ENCODE measurements around the gene NTHL1. TPM values are rescaled to one million over a fixed set of nuclear protein-coding genes. Genes with fewer than 3 reads are reported as not detected.

NTHL1 gene
- total and polyA plus RNA-seq, 9 donors, result 1.9 to 38.1 (median 23.9) TPM

GRCh38 chr16:2037647-2038381, 9.8 kb downstream of the NTHL1 start:
- peak overlapping the region; percentile 89 to 92 for H3K27ac ChIP-seq
- H3K36me3 ChIP-seq, result no peaks in the 10 kb centered on the region
- H3K9me3 ChIP-seq, result no peaks in the 10 kb centered on the region
- peaks cover 70% of the 10 kb centered on the region for H3K4me1 ChIP-seq (ENCODE audit: insufficient read depth)
- no peaks in the 10 kb centered on the region for H3K27me3 ChIP-seq
- no peak overlapping the region for H3K4me3 ChIP-seq
- WGBS, 3 donors, result 38 to 54% (median 40%) methylated on average over 29 of the region's 29 CpGs
- no peak for TF ChIP-seq EP300 (IDR thresholded peaks at IDR 0.05)
- TF ChIP-seq, protein P1, sequence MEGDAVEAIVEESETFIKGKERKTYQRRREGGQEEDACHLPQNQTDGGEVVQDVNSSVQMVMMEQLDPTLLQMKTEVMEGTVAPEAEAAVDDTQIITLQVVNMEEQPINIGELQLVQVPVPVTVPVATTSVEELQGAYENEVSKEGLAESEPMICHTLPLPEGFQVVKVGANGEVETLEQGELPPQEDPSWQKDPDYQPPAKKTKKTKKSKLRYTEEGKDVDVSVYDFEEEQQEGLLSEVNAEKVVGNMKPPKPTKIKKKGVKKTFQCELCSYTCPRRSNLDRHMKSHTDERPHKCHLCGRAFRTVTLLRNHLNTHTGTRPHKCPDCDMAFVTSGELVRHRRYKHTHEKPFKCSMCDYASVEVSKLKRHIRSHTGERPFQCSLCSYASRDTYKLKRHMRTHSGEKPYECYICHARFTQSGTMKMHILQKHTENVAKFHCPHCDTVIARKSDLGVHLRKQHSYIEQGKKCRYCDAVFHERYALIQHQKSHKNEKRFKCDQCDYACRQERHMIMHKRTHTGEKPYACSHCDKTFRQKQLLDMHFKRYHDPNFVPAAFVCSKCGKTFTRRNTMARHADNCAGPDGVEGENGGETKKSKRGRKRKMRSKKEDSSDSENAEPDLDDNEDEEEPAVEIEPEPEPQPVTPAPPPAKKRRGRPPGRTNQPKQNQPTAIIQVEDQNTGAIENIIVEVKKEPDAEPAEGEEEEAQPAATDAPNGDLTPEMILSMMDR (IDR thresholded peaks at IDR 0.05), result no peak
- TF ChIP-seq POLR2A (IDR thresholded peaks at IDR 0.05), result no peak
- intact Hi-C loops (cut with DNase I), result no loop called here
- peak in 3 of 5 donors; percentile 53 to 68 (median 53) for DNase-seq

GRCh38 chr16:2037115-2037514, 10.5 kb downstream of the NTHL1 start:
- intact Hi-C loops (cut with DNase I), result no loop called here
- peaks cover 69% of the 10 kb centered on the region for H3K4me1 ChIP-seq (ENCODE audit: insufficient read depth)

DNA sequence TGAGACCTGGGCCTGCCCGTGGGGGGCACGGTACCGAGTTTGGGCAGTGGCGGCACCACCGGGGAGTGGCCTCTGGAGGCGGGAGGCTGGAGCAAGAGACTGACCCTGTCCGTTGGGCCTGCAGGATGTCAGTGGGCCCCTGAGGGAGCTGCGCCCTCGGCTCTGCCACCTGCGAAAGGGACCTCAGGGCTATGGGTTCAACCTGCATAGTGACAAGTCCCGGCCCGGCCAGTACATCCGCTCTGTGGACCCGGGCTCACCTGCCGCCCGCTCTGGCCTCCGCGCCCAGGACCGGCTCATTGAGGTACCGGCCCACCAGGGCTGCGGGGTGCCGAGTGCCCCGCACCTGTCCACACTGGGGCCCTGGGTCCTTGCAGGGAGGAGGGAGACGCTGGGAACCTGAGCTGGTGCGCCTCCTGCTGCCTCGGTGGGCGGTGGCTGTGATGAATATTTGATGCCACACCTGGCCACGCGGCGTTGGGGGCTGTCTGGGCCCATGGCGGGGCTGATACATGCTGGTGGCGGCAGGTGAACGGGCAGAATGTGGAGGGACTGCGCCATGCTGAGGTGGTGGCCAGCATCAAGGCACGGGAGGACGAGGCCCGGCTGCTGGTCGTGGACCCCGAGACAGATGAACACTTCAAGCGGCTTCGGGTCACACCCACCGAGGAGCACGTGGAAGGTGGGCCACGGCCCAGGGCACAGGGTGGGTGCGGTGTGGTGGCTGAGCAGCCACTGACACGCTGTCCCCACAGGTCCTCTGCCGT, 11.3 kb downstream of the NTHL1 start:
- no peaks in the 10 kb centered on the region for H3K36me3 ChIP-seq
- H3K4me1 ChIP-seq (ENCODE audit: insufficient read depth), result peaks cover 67% of the 10 kb centered on the region
- WGBS, 3 donors, result 76 to 86% (median 77%) methylated on average over 35 to 47 of the region's 47 CpGs
- H3K27ac ChIP-seq, result peak overlapping the region; percentile 89 to 92
- TF ChIP-seq POLR2A (IDR thresholded peaks at IDR 0.05) (no peak), EP300 (IDR thresholded peaks at IDR 0.05) (no peak)
- TF ChIP-seq, protein P1 (IDR thresholded peaks at IDR 0.05), result no peak
- peak overlapping the region; percentile 2 for H3K4me3 ChIP-seq
- intact Hi-C loops (cut with DNase I), result no loop called here
- no peaks in the 10 kb centered on the region for H3K9me3 ChIP-seq
- H3K27me3 ChIP-seq, result no peaks in the 10 kb centered on the region
- DNase-seq, result no peak

More at GRCh38 chr16:2037115-2037514, 10.5 kb downstream of the NTHL1 start:
- 77 to 91% (median 88%) methylated on average over 10 to 15 of the region's 15 CpGs for WGBS, 3 donors
- H3K36me3 ChIP-seq, result no peaks in the 10 kb centered on the region
- H3K27ac ChIP-seq, result peak overlapping the region; percentile 89 to 92
- TF ChIP-seq, protein P1 (IDR thresholded peaks at IDR 0.05), result no peak
- TF ChIP-seq POLR2A (IDR thresholded peaks at IDR 0.05) (no peak), EP300 (IDR thresholded peaks at IDR 0.05) (no peak)
- no peaks in the 10 kb centered on the region for H3K27me3 ChIP-seq
- DNase-seq, result peak in 1 of 5 donors; percentile 53
- H3K4me3 ChIP-seq, result no peak overlapping the region
- H3K9me3 ChIP-seq, result no peaks in the 10 kb centered on the region

DNA sequence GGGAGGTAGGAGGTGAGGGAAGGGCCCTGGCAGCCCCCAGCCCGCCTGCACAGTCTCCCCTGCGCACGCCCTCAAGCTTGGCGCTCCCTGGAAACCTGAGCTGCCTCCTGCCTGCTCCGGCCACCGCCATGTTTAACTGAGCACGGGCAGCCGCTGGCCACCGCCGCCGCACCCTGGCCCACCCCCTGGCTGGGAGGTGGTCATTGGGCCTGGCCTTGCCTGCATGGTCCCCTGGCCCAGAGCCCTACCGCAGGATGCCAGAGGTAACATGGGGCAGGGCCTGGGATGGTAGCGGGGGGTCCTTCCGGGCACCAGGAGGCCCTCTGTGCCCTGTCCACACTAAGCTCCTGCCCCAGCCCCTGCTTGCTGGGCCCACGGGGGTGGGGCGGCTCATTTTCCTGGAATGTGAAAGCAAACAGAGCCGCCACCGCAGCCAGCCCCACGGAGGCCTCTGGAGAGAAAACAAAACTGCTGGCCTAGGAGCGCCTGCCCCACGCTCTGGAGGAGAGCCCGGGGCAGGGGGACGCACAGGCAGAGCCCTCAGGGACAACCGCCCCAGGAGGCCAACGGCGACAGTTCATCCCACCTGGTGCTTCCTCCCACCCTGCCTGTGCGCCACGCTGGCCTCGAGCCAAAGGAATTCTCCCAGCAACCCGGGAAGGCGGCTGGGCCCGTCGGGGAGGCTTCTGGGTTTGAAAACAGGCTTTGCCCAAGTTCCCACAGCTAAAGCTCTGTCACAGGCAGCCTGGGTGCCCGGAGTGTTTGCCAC, 12.0 kb downstream of the NTHL1 start:
- peak overlapping the region; percentile 23 to 92 for H3K27ac ChIP-seq
- H3K4me1 ChIP-seq (ENCODE audit: insufficient read depth), result peaks cover 64% of the 10 kb centered on the region
- peak; percentile 78 to 85 (median 82) for DNase-seq
- TF ChIP-seq EP300 (IDR thresholded peaks at IDR 0.05), result no peak
- TF ChIP-seq, protein P1 (IDR thresholded peaks at IDR 0.05), result no peak
- no peak for TF ChIP-seq POLR2A (IDR thresholded peaks at IDR 0.05)
- peak overlapping the region; percentile 2 for H3K4me3 ChIP-seq
- no peaks in the 10 kb centered on the region for H3K27me3 ChIP-seq
- 14 to 28% (median 18%) methylated on average over 34 of the region's 34 CpGs for WGBS, 3 donors
- no peaks in the 10 kb centered on the region for H3K36me3 ChIP-seq
- H3K9me3 ChIP-seq, result no peaks in the 10 kb centered on the region
- intact Hi-C loops (cut with DNase I), result no loop called here

All from ovary (tissue), 9 donors.